AG04450 (cell line): ENCODE results near the gene CEL. TPM values are rescaled to one million over a fixed set of nuclear protein-coding genes. Genes with fewer than 3 reads are reported as not detected.
A peak's percentile ranks its signal among the peaks of the same experiment; 100 is the strongest.
"Not testable (repeated sequence)": the region's sequence is repeated elsewhere in the genome, so short reads cannot be mapped to it uniquely, and the experiment has no call there.

ENCODE experiments used
- CTCF ChIA-PET: fragments of 300-600, 350-600 bp; formaldehyde crosslinking; extraction: SDS; loops from one replicate; lab custom pipeline; 2022; ENCODE audit warnings: antibody characterized with exemption, inconsistent platforms; lab: Charles Lee
- POLR2A ChIA-PET: fragments of 350-600 bp; formaldehyde crosslinking; extraction: SDS; loops from one replicate; lab custom pipeline; 2021; ENCODE audit warnings: antibody characterized with exemption, inconsistent platforms; lab: Yijun Ruan, JAX
- DNase-seq: peaks from one replicate; pipeline ENCODE4 v3.0.0-alpha.2; 2011; ENCODE audit warnings: low read depth, low spot score
- H3K27ac ChIP-seq: one replicate; pipeline ENCODE4 v1.5.1; 2012; ENCODE audit warnings: low read depth, low read length, control low read depth
- H3K27me3 ChIP-seq: one replicate; pipeline ENCODE4 v1.6.0; 2012; ENCODE audit warnings: low read length; ENCODE audit not compliant: control insufficient read depth, insufficient read depth
- H3K4me3 ChIP-seq: 2 replicates; pipeline ENCODE4 v1.5.1; 2011; ENCODE audit warnings: mild to moderate bottlenecking, low read depth, low read length, control low read depth
- H3K9me3 ChIP-seq: 2 replicates; pipeline ENCODE4 v1.5.1; 2012; ENCODE audit warnings: low read length; ENCODE audit not compliant: control insufficient read depth, insufficient read depth
- polyA plus RNA-seq: library from polyadenylated mRNA; depleted of rRNA; stranded (reverse); fragments of >200 nt; gene quantifications from 2 replicates; pipeline ENCODE4 v1.2.3, GENCODE V29; 2011
- TF ChIP-seq, protein P1 (sequence below): IDR thresholded peaks from 2 replicates; pipeline ENCODE4 v1.5.1; 2011; ENCODE audit warnings: low read depth, low read length, control low read depth, inconsistent platforms

Gene CEL
- polyA plus RNA-seq, 1 experiment = 0.24 TPM

GRCh38 chr9:133040892-133041479, 20.8 kb upstream of the CEL start:
- H3K27me3 ChIP-seq, H3K9me3 ChIP-seq, H3K27ac ChIP-seq, DNase-seq, H3K4me3 ChIP-seq: not testable (repeated sequence)
- CTCF ChIA-PET = interaction anchor here (1.0 to 3.8 kb wide), 5 partner anchors 10 to 140 kb away, joined by 3 to 18 read pairs (median 5); partner anchors contain the start of gene GTF3C5
- TF ChIP-seq, protein P1, sequence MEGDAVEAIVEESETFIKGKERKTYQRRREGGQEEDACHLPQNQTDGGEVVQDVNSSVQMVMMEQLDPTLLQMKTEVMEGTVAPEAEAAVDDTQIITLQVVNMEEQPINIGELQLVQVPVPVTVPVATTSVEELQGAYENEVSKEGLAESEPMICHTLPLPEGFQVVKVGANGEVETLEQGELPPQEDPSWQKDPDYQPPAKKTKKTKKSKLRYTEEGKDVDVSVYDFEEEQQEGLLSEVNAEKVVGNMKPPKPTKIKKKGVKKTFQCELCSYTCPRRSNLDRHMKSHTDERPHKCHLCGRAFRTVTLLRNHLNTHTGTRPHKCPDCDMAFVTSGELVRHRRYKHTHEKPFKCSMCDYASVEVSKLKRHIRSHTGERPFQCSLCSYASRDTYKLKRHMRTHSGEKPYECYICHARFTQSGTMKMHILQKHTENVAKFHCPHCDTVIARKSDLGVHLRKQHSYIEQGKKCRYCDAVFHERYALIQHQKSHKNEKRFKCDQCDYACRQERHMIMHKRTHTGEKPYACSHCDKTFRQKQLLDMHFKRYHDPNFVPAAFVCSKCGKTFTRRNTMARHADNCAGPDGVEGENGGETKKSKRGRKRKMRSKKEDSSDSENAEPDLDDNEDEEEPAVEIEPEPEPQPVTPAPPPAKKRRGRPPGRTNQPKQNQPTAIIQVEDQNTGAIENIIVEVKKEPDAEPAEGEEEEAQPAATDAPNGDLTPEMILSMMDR = peak; percentile 62
- POLR2A ChIA-PET = interaction anchor here (1.4 kb wide), 1 partner anchor 10 kb away, joined by 5 read pairs; the partner anchor contains the start of gene GTF3C5

DNA sequence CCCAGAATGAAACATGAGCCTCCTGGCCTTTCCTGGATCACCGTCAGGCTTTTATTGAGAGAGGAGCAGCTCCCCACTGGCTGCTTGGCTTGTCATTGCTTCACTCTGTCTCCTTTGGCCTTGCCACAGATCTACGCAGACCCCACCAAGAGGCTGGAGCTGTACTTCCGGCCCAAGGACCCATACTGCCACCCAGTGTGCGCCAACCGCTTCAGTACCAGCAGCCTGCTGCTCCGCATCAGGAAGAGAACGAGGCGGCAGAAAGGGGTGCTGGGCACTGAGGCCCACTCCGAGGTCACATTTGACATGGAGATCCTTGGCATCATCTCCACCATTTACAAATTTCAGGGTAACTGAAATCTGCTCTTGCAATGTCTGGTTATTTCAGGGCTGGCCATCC, 19.8 kb upstream of the CEL start:
- H3K4me3 ChIP-seq = no peak overlapping the region
- TF ChIP-seq, protein P1 = no peak
- ChIA-PET CTCF (interaction anchor here (0.7 to 2.3 kb wide), 3 partner anchors 20 to 144 kb away, joined by 3 to 6 read pairs (median 5); no protein-coding TSS in a partner anchor), POLR2A (no interaction called here)
- no peaks in the 10 kb centered on the region for H3K9me3 ChIP-seq
- H3K27me3 ChIP-seq = no peaks in the 10 kb centered on the region
- DNase-seq = no peak
- H3K27ac ChIP-seq = no peak overlapping the region

GRCh38 chr9:133042676-133043075, 19.1 kb upstream of the CEL start:
- Histone ChIP-seq H3K27ac (no peak overlapping the region), H3K4me3 (no peak overlapping the region), H3K27me3 (no peaks in the 10 kb centered on the region), H3K9me3 (no peaks in the 10 kb centered on the region)
- POLR2A ChIA-PET = no interaction called here
- no peak for DNase-seq
- CTCF ChIA-PET = interaction anchor here (0.6 to 2.3 kb wide), 4 partner anchors 21 to 136 kb away, joined by 3 to 6 read pairs (median 6); no protein-coding TSS in a partner anchor
- TF ChIP-seq, protein P1 = no peak

- H3K27ac ChIP-seq = no peak overlapping the region
- H3K27me3 ChIP-seq = no peaks in the 10 kb centered on the region
- no peaks in the 10 kb centered on the region for H3K9me3 ChIP-seq
- H3K4me3 ChIP-seq = no peak overlapping the region
- DNase-seq = no peak
- CTCF ChIA-PET = interaction anchor here (1.7 to 2.3 kb wide), 3 partner anchors 22 to 104 kb away, joined by 5 to 6 read pairs (median 6); no protein-coding TSS in a partner anchor
- POLR2A ChIA-PET = no interaction called here
- TF ChIP-seq, protein P1 = no peak
Measured at GRCh38 chr9:133043449-133044035, 18.2 kb upstream of the CEL start.

DNA sequence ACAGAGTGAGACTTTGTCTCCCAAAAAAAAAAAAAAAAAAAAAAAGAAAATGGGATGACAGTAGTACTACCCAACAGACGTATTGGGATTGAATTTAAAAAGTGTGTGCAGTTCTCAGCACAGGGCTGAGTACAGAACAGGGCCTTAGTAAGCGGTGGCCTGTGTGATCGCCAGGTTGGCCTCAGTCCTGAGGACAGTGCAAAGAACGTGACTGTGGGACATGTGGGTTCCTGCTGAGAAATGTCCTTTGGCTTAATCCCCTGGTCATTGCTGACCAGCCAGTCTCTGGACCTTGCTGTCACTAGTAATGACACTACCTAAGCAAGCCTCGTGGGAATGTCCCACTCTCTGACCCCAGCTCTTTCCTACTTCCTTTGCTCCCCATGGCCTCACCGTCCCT, 17.7 kb upstream of the CEL start:
- Histone ChIP-seq H3K4me3 (no peak overlapping the region), H3K27ac (no peak overlapping the region), H3K9me3 (no peaks in the 10 kb centered on the region), H3K27me3 (no peaks in the 10 kb centered on the region)
- CTCF ChIA-PET = interaction anchor here (2.3 kb wide), 1 partner anchor 100 kb away, joined by 6 read pairs; no protein-coding TSS in a partner anchor
- POLR2A ChIA-PET = no interaction called here
- TF ChIP-seq, protein P1 = no peak
- no peak for DNase-seq
